GM19467 (cell line): Measurements from ENCODE around the gene BNC2.

Source experiments
- ATAC-seq: cut with Tn5 transposase; IDR thresholded peaks from one replicate; pipeline ENCODE4 v1.9.1; 2021; ENCODE audit warnings: mild to moderate bottlenecking, moderate library complexity; ENCODE audit not compliant: unreplicated experiment

BNC2 gene

DNA sequence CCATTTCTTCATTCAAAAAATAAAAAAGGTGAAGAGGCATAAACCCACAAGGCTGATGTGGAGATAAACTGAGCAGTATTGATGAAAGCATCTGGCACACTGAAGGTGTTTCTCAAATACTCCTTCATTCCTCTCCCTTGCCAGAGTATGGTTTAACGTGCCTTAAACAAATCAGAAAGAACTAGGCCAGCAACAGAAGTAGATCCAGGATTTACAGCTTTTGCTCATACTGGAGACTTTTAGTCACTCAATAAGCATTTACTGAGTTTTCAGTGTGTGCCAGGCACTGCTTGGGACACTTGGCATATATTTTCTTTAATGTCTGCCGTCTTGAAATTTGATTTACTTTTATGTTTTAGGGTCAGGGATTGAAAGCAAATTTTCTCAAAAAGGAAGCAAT is 53.0 kb downstream of the BNC2 start:
- no peak for ATAC-seq

GRCh38 chr9:16817002-16817401 is 53.5 kb downstream of the BNC2 start:
- ATAC-seq = no peak

GRCh38 chr9:16816011-16816410 is 54.5 kb downstream of the BNC2 start:
- no peak for ATAC-seq

- no peak for ATAC-seq
Measured at GRCh38 chr9:16815079-16815478, 55.4 kb downstream of the BNC2 start.

GRCh38 chr9:16813838-16814237 is 56.6 kb downstream of the BNC2 start:
- ATAC-seq = no peak

DNA sequence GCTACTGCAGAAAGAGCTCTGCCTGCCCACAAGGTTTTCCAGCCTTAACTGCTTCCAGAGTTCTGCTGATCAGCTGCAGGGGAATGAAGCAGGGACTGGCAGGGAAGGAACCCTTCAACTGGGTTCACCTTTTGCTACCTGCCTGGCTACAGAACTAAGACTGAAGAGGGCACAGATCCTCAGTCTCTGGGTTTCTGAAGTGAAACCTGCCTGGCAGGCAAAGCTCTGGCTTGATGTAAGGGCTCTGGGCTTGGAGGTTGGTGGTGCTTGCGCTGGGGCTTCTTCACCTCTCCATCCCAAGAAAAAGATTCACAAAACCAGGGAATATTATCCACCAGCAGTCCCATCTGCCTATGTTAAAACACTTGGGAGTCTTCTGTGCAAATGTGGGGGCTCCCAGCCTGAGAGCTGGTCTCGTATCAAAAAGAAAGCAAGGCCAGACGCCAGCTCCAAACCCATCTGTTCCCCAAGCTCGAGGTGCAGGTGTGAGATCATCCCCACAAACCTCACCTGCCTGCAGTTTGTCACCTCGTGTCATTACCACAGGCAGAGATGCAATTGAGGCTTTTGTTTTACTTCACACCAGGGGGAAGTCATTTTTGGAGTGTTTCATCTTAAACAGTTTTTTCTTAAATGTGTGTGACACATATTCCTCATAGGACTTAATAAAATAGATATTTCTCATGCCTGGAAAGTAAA is 58.3 kb downstream of the BNC2 start:
- no peak for ATAC-seq

GRCh38 chr9:16809912-16810610 is 60.4 kb downstream of the BNC2 start:
- no peak for ATAC-seq

GRCh38 chr9:16806674-16807073 is 63.8 kb downstream of the BNC2 start:
- ATAC-seq = no peak

GRCh38 chr9:16803648-16804047 is 66.8 kb downstream of the BNC2 start:
- ATAC-seq = no peak

DNA sequence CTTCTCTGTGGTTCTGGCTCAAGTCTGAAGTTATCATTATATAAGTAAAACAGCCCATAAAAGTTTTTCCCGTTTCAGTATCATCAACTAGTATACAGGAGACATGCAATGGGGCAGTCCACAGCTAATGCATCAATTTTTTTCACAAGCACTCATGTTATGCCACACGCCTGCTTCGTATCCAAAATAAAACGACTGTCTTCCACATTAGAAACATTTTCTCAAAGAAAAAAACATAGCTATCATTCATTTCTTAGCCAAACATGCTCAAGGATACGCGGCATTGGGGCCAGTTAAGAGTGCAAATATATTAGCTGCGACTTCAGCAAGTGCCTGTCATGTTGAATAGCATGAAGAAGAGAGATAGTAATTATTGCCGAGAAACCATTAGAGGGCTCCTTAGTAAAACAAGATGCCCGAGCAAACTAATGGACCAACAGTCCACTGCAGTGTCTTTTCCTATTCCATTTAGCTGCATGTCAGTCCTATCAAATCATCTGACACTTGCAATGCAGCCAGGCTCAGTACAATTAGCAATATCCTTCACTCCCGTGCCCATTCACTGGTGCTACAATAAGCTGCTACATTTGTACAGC is 68.5 kb downstream of the BNC2 start:
- ATAC-seq = no peak

GRCh38 chr9:16796304-16796825 is 74.1 kb downstream of the BNC2 start:
- ATAC-seq = no peak

- ATAC-seq = no peak
Measured at GRCh38 chr9:16794871-16795639, 75.4 kb downstream of the BNC2 start.

- no peak for ATAC-seq
Measured at GRCh38 chr9:16794103-16794502, 76.4 kb downstream of the BNC2 start.

DNA sequence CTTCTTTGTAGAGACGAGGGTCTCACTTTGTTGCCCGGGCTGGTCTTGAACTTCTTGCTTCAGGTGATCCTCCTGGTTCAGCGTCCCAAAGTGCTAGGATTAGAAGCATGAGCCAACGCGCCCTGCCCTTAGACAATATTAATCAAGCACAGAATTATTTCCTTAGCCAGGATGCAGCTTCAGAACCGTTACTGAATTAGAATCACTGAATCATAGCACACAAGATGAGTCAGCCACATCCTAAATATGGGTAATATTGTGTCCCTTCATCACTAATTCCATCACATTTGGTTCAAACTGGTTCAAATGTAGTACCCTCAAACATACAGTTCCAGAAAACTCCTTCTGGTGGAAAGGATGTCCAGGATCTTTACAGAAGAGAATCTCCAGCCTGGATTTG is 82.7 kb downstream of the BNC2 start:
- ATAC-seq = no peak

GRCh38 chr9:16784002-16784401 is 86.5 kb downstream of the BNC2 start:
- no peak for ATAC-seq

DNA sequence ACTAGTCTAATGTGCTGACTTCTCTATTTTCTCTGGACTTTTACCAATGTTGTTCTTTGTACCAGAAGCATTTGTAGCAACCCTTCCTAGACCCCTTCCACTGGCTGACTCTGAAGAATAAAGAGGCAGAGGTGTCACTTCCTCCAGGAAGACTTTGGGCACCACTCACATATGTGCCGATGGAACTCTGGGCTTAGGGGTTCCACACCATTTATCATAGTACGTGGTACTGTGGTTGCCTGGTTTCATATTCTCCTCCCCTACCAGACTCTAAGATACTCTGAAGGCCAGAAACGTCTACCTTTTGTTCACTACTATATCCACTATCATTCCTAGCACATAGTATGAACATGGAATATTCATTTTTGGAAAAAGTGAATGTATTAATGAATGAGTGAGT is 88.0 kb downstream of the BNC2 start:
- no peak for ATAC-seq

- no peak for ATAC-seq
Measured at GRCh38 chr9:16775330-16775729, 95.1 kb downstream of the BNC2 start.

DNA sequence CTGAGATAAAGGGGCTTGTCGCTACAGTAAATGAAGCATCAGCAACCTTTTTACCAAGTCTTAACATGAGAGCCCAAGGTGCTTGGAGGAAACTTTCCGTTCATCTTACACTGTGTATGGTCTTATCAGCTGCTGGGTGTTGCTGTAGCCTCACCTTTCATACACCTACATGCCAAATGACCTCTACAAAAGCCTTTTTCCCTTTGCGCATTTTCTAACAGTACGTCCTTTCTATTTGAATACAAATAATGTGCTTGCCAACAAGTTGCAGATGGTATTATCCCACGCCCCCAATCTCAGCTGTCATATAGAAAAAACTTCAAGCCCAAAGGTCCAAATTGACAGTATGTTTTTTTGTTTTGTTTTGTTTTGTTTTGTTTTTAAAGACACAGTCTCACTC is 96.9 kb downstream of the BNC2 start:
- no peak for ATAC-seq

DNA sequence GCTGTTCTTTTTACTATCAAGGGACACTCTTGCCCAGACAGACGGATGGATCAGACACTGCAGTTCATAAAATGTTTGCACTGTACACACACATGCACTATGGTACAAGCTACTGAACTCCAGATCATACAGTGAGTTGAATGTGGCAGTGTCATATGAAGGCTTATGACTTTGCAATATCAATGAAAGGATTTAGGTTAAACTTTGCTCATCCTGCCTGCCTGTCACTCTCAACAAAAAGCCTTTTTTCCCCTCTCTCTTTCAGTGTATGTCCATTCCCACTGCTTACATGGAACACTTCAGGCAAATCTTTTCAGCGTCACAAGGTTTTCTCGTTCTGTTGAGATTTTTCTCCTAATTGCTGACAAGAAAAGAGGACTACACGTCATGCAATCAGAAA is 97.4 kb downstream of the BNC2 start:
- no peak for ATAC-seq

GRCh38 chr9:16771356-16771755 is 99.1 kb downstream of the BNC2 start:
- ATAC-seq = no peak

GRCh38 chr9:16769291-16769690 is 101.2 kb downstream of the BNC2 start:
- ATAC-seq = no peak
